ENCODE data around the gene TTLL1.

Gene TTLL1

GRCh38 chr22:43009444-43009843 lies 79.7 kb downstream of the TTLL1 start:
- no peak overlapping the region for H3K4me3 ChIP-seq (replicated peaks; ENCODE audit: low read depth, low read length)
- TF ChIP-seq, protein P1, sequence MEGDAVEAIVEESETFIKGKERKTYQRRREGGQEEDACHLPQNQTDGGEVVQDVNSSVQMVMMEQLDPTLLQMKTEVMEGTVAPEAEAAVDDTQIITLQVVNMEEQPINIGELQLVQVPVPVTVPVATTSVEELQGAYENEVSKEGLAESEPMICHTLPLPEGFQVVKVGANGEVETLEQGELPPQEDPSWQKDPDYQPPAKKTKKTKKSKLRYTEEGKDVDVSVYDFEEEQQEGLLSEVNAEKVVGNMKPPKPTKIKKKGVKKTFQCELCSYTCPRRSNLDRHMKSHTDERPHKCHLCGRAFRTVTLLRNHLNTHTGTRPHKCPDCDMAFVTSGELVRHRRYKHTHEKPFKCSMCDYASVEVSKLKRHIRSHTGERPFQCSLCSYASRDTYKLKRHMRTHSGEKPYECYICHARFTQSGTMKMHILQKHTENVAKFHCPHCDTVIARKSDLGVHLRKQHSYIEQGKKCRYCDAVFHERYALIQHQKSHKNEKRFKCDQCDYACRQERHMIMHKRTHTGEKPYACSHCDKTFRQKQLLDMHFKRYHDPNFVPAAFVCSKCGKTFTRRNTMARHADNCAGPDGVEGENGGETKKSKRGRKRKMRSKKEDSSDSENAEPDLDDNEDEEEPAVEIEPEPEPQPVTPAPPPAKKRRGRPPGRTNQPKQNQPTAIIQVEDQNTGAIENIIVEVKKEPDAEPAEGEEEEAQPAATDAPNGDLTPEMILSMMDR (IDR thresholded peaks at IDR 0.05; ENCODE audit: insufficient read depth, low read length, poor library complexity, severe bottlenecking), result no peak
- H3K36me3 ChIP-seq (ENCODE audit: control insufficient read depth, insufficient read depth, low read length), result no peaks in the 10 kb centered on the region
- no peaks in the 10 kb centered on the region for H3K27me3 ChIP-seq (replicated peaks; ENCODE audit: control insufficient read depth, insufficient read depth, low read length)
- DNase-seq (ENCODE audit: extremely low read depth, insufficient read length), result no peak

DNA sequence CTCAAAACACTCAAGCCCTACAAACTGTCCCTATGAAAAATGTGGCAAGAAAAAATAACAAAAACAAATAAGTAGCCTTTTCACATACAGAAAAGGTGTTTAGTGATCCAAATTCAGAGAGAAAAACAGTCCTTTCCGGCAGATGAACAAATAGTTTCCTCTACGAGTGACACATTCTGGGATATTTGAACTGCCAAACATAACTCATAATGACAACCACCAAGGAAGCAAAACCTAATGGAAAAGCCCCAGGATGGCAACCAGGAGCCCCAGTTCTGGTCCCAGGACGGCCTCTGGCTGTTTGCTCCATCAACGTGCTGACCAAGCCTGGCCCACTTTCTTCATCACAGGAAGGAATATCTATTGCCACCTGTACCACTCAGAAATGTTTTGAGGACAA lies 80.3 kb downstream of the TTLL1 start:
- Histone ChIP-seq H3K36me3 (ENCODE audit: control insufficient read depth, insufficient read depth, low read length) (no peaks in the 10 kb centered on the region), H3K4me3 (replicated peaks; ENCODE audit: low read depth, low read length) (no peak overlapping the region), H3K27me3 (replicated peaks; ENCODE audit: control insufficient read depth, insufficient read depth, low read length) (no peaks in the 10 kb centered on the region)
- TF ChIP-seq, protein P1 (IDR thresholded peaks at IDR 0.05; ENCODE audit: insufficient read depth, low read length, poor library complexity, severe bottlenecking), result no peak
- DNase-seq (ENCODE audit: extremely low read depth, insufficient read length), result no peak

GRCh38 chr22:43008509-43008908 lies 80.7 kb downstream of the TTLL1 start:
- Histone ChIP-seq H3K4me3 (replicated peaks; ENCODE audit: low read depth, low read length) (no peak overlapping the region), H3K27me3 (replicated peaks; ENCODE audit: control insufficient read depth, insufficient read depth, low read length) (no peaks in the 10 kb centered on the region), H3K36me3 (ENCODE audit: control insufficient read depth, insufficient read depth, low read length) (no peaks in the 10 kb centered on the region)
- DNase-seq (ENCODE audit: extremely low read depth, insufficient read length), result no peak
- TF ChIP-seq, protein P1 (IDR thresholded peaks at IDR 0.05; ENCODE audit: insufficient read depth, low read length, poor library complexity, severe bottlenecking), result no peak

- TF ChIP-seq, protein P1 (IDR thresholded peaks at IDR 0.05; ENCODE audit: insufficient read depth, low read length, poor library complexity, severe bottlenecking), result no peak
- H3K27me3 ChIP-seq (replicated peaks; ENCODE audit: control insufficient read depth, insufficient read depth, low read length), result no peaks in the 10 kb centered on the region
- DNase-seq (ENCODE audit: extremely low read depth, insufficient read length), result no peak
- H3K4me3 ChIP-seq (replicated peaks; ENCODE audit: low read depth, low read length), result no peak overlapping the region
- no peaks in the 10 kb centered on the region for H3K36me3 ChIP-seq (ENCODE audit: control insufficient read depth, insufficient read depth, low read length)
Observed at GRCh38 chr22:43007519-43008102, 81.6 kb downstream of the TTLL1 start.

GRCh38 chr22:43006753-43007152 lies 82.4 kb downstream of the TTLL1 start:
- H3K36me3 ChIP-seq (ENCODE audit: control insufficient read depth, insufficient read depth, low read length), result no peaks in the 10 kb centered on the region
- no peak for DNase-seq (ENCODE audit: extremely low read depth, insufficient read length)
- no peak overlapping the region for H3K4me3 ChIP-seq (replicated peaks; ENCODE audit: low read depth, low read length)
- TF ChIP-seq, protein P1 (IDR thresholded peaks at IDR 0.05; ENCODE audit: insufficient read depth, low read length, poor library complexity, severe bottlenecking), result no peak
- no peaks in the 10 kb centered on the region for H3K27me3 ChIP-seq (replicated peaks; ENCODE audit: control insufficient read depth, insufficient read depth, low read length)

DNA sequence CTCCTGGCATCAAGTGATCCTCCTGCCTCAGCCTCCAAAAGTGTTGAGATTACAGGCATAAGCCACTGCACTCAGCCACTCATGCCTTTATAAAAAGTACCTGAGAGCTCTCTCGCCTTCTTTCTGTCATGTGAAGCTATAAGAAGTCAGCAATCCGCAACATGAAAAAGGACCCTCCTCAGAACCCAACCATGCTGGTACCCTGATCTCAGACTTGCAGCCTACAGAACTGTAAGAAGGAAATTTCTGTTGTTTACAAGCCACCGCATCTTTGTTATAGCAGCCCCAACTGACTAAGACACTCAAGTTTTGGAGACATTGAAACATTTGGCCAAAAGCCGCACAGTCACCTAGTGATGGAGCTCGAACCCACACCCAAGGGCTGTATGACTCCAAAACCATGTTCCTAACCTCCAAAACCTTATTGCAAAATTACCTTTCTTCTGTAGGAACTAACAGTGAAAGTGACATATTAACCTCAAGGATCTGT lies 83.1 kb downstream of the TTLL1 start:
- Histone ChIP-seq H3K27me3 (replicated peaks; ENCODE audit: control insufficient read depth, insufficient read depth, low read length) (no peaks in the 10 kb centered on the region), H3K36me3 (ENCODE audit: control insufficient read depth, insufficient read depth, low read length) (no peaks in the 10 kb centered on the region), H3K4me3 (replicated peaks; ENCODE audit: low read depth, low read length) (no peak overlapping the region)
- TF ChIP-seq, protein P1 (IDR thresholded peaks at IDR 0.05; ENCODE audit: insufficient read depth, low read length, poor library complexity, severe bottlenecking), result no peak
- DNase-seq (ENCODE audit: extremely low read depth, insufficient read length), result no peak
